Tibial artery (tissue), 4 donors: Measurements from ENCODE around the gene ABCE1.
"Not testable (repeated sequence)": the region's sequence is repeated elsewhere in the genome, so short reads cannot be mapped to it uniquely, and the experiment has no call there.

Source experiments
- DNase-seq, 2 donors: peaks; one replicate each; pipeline ENCODE4 v3.0.0-alpha.2; 2019
- H3K27ac ChIP-seq, 2 donors: fragments of 200-600 bp; sonication (generic) in 1 of 2; 1 replicate in 1 of 2; 2 replicates in 1 of 2; pipeline ENCODE4 v1.5.1; 2018 to 2019; ENCODE audit warnings: mild to moderate bottlenecking in 1 of 2
- H3K27me3 ChIP-seq, 2 donors: fragments of 200-600 bp; sonication (generic) in 1 of 2; one replicate each; pipeline versions ENCODE4 v1.5.1 to v1.6.0; 2016 to 2019
- H3K36me3 ChIP-seq, 3 donors: fragments of 200-600 bp; sonication (generic) in 2 of 3; one replicate each; pipeline ENCODE4 v1.5.1; 2016 to 2019; ENCODE audit warnings: mild to moderate bottlenecking in 2 of 3
- H3K4me1 ChIP-seq, 4 donors: fragments of 200-600 bp; sonication (generic) in 2 of 4; 1 replicate in 3 of 4; 2 replicates in 1 of 4; pipeline ENCODE4 v1.5.1; 2016 to 2019
- H3K4me3 ChIP-seq, 2 donors: fragments of 200-600 bp; sonication (generic) in 1 of 2; 1 replicate in 1 of 2; 2 replicates in 1 of 2; pipeline ENCODE4 v1.5.1; 2018 to 2019; ENCODE audit warnings: mild to moderate bottlenecking in 2 of 2
- H3K9me3 ChIP-seq, 3 donors: fragments of 200-600 bp; sonication (generic) in 1 of 3; one replicate each; pipeline ENCODE4 v1.5.1; 2016 to 2019
- intact Hi-C: fragments of 100-400 bp; cut with DNase I; formaldehyde crosslinking; loops from one replicate; pipeline ENCODE4 v1.15.0; 2023; ENCODE audit warnings: low total_unique reads
- TF ChIP-seq, protein P1 (sequence below), 2 experiments: fragments of 200-600 bp in 1 of 2; fragments of 450-650 bp in 1 of 2; IDR thresholded peaks; one replicate each; pipeline ENCODE4 v1.5.1; 2017 to 2019; ENCODE audit warnings: antibody characterized with exemption in 2 of 2, mild to moderate bottlenecking in 1 of 2, moderate library complexity in 1 of 2

ABCE1 gene

DNA sequence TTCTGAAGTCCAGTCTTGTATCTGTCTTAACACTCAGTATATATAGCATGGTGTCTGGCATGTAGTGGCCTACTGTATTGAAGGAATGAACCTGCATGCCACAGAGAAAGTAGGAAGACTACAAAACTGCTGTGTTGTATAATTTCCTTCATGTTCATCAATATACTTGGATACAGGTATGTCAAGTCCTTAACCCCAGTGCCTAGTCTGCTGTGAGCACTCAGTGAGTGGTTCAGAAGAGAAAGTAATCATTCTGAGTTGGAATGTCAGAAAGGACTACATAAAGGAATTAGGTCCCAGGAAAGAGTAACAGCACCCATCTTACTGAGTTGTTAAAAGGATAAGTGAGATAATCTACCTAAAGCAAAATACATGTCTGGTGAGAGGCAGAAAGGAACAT lies 32.0 kb downstream of the ABCE1 start:
- Histone ChIP-seq H3K4me1 (peaks cover 0 to 11% (median 0%) of the 10 kb centered on the region in 4 donors), H3K27ac (no peak overlapping the region), H3K9me3 (no peaks in the 10 kb centered on the region), H3K4me3 (no peak overlapping the region), H3K27me3 (no peaks in the 10 kb centered on the region), H3K36me3 (peaks cover 16 to 36% (median 20%) of the 10 kb centered on the region in 3 donors)
- intact Hi-C loops: no loop called here
- no peak for DNase-seq
- TF ChIP-seq, protein P1, sequence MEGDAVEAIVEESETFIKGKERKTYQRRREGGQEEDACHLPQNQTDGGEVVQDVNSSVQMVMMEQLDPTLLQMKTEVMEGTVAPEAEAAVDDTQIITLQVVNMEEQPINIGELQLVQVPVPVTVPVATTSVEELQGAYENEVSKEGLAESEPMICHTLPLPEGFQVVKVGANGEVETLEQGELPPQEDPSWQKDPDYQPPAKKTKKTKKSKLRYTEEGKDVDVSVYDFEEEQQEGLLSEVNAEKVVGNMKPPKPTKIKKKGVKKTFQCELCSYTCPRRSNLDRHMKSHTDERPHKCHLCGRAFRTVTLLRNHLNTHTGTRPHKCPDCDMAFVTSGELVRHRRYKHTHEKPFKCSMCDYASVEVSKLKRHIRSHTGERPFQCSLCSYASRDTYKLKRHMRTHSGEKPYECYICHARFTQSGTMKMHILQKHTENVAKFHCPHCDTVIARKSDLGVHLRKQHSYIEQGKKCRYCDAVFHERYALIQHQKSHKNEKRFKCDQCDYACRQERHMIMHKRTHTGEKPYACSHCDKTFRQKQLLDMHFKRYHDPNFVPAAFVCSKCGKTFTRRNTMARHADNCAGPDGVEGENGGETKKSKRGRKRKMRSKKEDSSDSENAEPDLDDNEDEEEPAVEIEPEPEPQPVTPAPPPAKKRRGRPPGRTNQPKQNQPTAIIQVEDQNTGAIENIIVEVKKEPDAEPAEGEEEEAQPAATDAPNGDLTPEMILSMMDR (IDR thresholded peaks at IDR 0.05): no peak

DNA sequence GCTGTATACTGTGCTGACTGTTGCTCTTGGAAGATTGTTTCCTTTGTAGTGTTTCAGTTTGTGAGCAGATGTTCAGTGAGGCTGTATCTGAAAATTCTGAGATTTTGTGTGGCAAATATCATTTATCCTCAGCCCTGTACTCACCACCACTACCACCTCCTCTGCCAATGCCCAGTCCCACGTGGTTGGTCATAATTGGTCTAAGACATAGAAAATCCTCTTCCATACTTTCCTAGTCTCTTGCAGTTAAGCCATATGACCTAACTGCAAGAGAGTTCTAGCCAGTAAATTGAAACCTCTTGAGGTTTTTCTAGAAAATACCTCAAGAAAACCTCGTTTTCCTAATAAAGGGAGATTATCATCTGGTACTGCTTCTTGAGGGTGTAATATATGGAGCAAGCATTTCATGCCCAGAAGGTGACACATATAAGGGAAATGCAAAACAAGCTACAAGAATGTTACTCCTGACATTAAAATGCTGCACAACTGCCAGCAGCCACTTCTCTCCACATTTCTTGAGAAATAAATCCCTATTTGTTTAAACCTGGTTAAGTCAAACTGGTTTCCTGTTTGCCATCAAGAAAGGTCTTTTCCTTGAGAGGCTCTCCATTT lies 32.8 kb downstream of the ABCE1 start:
- TF ChIP-seq, protein P1 (IDR thresholded peaks at IDR 0.05): no peak
- Histone ChIP-seq H3K4me3 (no peak overlapping the region), H3K27me3 (no peaks in the 10 kb centered on the region), H3K36me3 (peaks cover 8 to 28% (median 13%) of the 10 kb centered on the region in 3 donors), H3K4me1 (peaks cover 0 to 11% (median 0%) of the 10 kb centered on the region in 4 donors), H3K9me3 (no peaks in the 10 kb centered on the region), H3K27ac (peak overlapping the region in 1 of 2 donors; percentile 36)
- intact Hi-C loops: no loop called here
- no peak for DNase-seq

DNA sequence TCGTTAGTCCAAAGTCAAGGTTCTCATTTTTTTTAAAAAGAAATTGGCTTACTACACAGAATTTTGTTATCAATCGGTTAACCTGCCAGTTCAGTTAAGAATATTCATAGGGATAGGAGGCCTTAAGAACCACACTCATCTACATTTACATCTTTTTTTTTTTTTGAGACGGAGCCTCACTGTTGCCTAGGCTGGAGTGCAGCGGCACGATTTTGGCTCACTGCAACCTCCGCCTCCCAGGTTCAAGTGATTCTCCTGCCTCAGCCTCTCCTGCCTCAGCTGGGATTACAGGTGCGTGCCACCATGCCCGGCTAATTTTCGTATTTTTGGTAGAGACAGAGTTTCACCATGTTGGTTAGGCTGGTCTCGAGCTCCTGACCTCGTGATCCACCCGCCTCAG lies 33.7 kb downstream of the ABCE1 start:
- H3K4me1 ChIP-seq: peaks cover 0 to 11% (median 0%) of the 10 kb centered on the region in 4 donors
- no peaks in the 10 kb centered on the region for H3K9me3 ChIP-seq
- no peak overlapping the region for H3K27ac ChIP-seq
- H3K4me3 ChIP-seq: no peak overlapping the region
- TF ChIP-seq, protein P1 (IDR thresholded peaks at IDR 0.05): no peak
- intact Hi-C loops: no loop called here
- no peaks in the 10 kb centered on the region for H3K27me3 ChIP-seq
- DNase-seq: no peak
- H3K36me3 ChIP-seq: peaks cover 0 to 21% (median 3%) of the 10 kb centered on the region in 3 donors

DNA sequence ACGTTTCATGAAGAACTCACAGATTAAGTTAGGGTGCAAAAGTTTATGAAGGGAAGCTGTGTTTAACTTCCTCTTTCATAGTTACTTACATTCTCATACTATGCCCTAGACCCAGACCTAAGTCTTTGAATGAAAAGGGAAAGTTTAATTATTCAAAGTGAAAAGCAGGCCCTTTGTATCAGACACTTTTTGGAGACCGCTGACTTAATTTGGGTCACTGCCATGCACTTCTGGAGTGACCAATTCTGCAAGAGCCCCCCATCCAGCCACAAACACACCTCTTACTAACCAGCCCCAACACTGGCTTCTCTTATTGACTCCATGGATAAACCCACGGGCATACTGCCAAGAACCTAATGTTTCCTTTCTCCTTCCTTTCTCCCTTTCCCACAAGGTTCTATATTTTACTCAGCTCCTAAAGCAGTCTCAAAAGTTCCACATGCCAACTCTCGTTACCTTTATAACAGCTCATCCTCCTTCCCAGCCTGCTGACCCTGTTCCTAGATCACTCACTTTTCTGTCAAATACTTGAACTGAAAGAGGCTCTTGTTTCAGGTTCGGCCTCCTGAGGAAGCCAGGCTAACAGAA lies 34.5 kb downstream of the ABCE1 start:
- TF ChIP-seq, protein P1 (IDR thresholded peaks at IDR 0.05): no peak
- DNase-seq: no peak
- H3K9me3 ChIP-seq: no peaks in the 10 kb centered on the region
- H3K4me3 ChIP-seq: no peak overlapping the region
- intact Hi-C loops: no loop called here
- peaks cover 5 to 21% (median 7%) of the 10 kb centered on the region in 3 donors for H3K36me3 ChIP-seq
- no peaks in the 10 kb centered on the region for H3K27me3 ChIP-seq
- H3K27ac ChIP-seq: no peak overlapping the region
- H3K4me1 ChIP-seq: peaks cover 0 to 11% (median 0%) of the 10 kb centered on the region in 4 donors

DNA sequence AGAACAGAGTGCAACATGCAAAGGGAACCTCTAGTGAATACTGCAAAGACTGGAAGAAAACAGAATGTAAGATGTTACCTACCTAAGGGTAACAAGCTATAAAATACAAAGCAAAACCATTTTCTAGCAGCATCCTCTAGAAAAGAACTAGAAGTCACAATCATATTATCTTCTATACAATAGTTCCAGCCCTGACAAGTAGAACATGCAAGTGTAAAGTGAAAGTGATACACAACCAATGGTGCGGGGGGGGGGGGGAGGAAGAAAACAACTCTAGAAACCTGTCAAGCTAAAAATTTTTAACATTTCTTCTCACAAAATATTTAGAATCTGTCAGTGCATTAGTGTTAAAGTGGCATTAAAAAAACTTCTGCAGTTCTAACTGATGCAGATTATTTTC lies 38.1 kb downstream of the ABCE1 start:
- H3K9me3 ChIP-seq, H3K4me3 ChIP-seq, H3K27ac ChIP-seq, intact Hi-C loops, H3K27me3 ChIP-seq, H3K4me1 ChIP-seq, DNase-seq: not testable (repeated sequence)
- peaks cover 41% of the 10 kb centered on the region in 3 donors for H3K36me3 ChIP-seq

DNA sequence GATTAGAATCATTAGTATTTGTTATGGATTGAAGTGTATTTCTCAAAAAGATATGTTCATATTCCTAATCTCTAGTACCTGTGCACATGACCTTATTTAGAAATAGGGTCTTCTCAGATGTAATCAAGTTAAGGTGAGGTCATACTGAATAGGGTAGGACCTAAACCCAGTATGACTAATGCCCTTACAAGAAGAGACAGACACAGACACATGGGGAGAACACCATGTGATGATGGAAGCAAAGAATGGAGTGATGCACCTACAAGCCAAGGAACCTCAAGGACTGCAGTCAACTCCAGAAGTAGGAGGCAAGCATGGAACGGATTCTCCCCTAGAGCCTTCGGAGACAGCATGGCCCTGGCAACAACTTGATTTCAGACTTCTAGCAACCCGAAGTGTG lies 50.9 kb downstream of the ABCE1 start:
- TF ChIP-seq, protein P1 (IDR thresholded peaks at IDR 0.05): no peak
- no peaks in the 10 kb centered on the region for H3K9me3 ChIP-seq
- DNase-seq: no peak
- intact Hi-C loops: no loop called here
- H3K27me3 ChIP-seq: no peaks in the 10 kb centered on the region
- H3K27ac ChIP-seq: no peak overlapping the region
- no peak overlapping the region for H3K4me3 ChIP-seq
- H3K36me3 ChIP-seq: peaks cover 79 to 84% (median 83%) of the 10 kb centered on the region in 3 donors
- peaks cover 0 to 10% (median 2%) of the 10 kb centered on the region in 4 donors for H3K4me1 ChIP-seq
